Measurements from ENCODE around the gene SNX9. TPM values are rescaled to one million over a fixed set of nuclear protein-coding genes. Genes with fewer than 3 reads are reported as not detected.

SNX9 gene
- total RNA-seq, 1 experiment from 2014 or later, result 24.8 TPM

- Histone ChIP-seq H3K27ac (ENCODE audit: low read depth, low read length, poor library complexity, severe bottlenecking) (no peak overlapping the region), H3K9me3 (ENCODE audit: low read depth, low read length, poor library complexity, severe bottlenecking) (no peaks in the 10 kb centered on the region), H3K4me1 (ENCODE audit: insufficient read depth, low read length, poor library complexity, severe bottlenecking) (peaks cover 10% of the 10 kb centered on the region), H3K27me3 (replicated peaks; ENCODE audit: insufficient read depth, low read depth, low read length, poor library complexity) (no peaks in the 10 kb centered on the region), H3K36me3 (ENCODE audit: insufficient read depth, low read length, poor library complexity, severe bottlenecking) (peaks cover 19% of the 10 kb centered on the region), H3K4me3 (ENCODE audit: low read depth, low read length, poor library complexity, severe bottlenecking) (no peak overlapping the region)
- TF ChIP-seq CTCF (conservative IDR thresholded peaks at IDR 0.05; ENCODE audit: low read depth, low read length) (no peak), EZH2 (IDR thresholded peaks at IDR 0.05; ENCODE audit: borderline replicate concordance, low read depth, low read length, poor library complexity, severe bottlenecking) (no peak)
- POLR2A ChIA-PET (ENCODE audit: low non-redundant PET), result no interaction called here
- intact Hi-C loops (cut with micrococcal nuclease; ENCODE audit: unreplicated experiment), result no loop called here
- CTCF ChIA-PET, result no interaction called here
- BruUV-seq (replicated peaks), result no TSS peak
- no peak for DNase-seq (ENCODE audit: low spot score)
Observed at GRCh38 chr6:157905590-157906342, 82.7 kb downstream of the SNX9 start.

- Histone ChIP-seq H3K27ac (ENCODE audit: low read depth, low read length, poor library complexity, severe bottlenecking) (no peak overlapping the region), H3K4me3 (ENCODE audit: low read depth, low read length, poor library complexity, severe bottlenecking) (no peak overlapping the region), H3K4me1 (ENCODE audit: insufficient read depth, low read length, poor library complexity, severe bottlenecking) (peaks cover 10% of the 10 kb centered on the region), H3K9me3 (ENCODE audit: low read depth, low read length, poor library complexity, severe bottlenecking) (no peaks in the 10 kb centered on the region), H3K27me3 (replicated peaks; ENCODE audit: insufficient read depth, low read depth, low read length, poor library complexity) (no peaks in the 10 kb centered on the region), H3K36me3 (ENCODE audit: insufficient read depth, low read length, poor library complexity, severe bottlenecking) (peaks cover 19% of the 10 kb centered on the region)
- TF ChIP-seq EZH2 (IDR thresholded peaks at IDR 0.05; ENCODE audit: borderline replicate concordance, low read depth, low read length, poor library complexity, severe bottlenecking) (no peak), CTCF (conservative IDR thresholded peaks at IDR 0.05; ENCODE audit: low read depth, low read length) (no peak)
- POLR2A ChIA-PET (ENCODE audit: low non-redundant PET), result no interaction called here
- DNase-seq (ENCODE audit: low spot score), result no peak
- no TSS peak for BruUV-seq (replicated peaks)
- intact Hi-C loops (cut with micrococcal nuclease; ENCODE audit: unreplicated experiment), result no loop called here
- CTCF ChIA-PET, result no interaction called here
Observed at GRCh38 chr6:157906537-157907061, 83.6 kb downstream of the SNX9 start.

GRCh38 chr6:157907651-157908050, 84.6 kb downstream of the SNX9 start:
- no peak overlapping the region for H3K27ac ChIP-seq (ENCODE audit: low read depth, low read length, poor library complexity, severe bottlenecking)
- TF ChIP-seq CTCF (conservative IDR thresholded peaks at IDR 0.05; ENCODE audit: low read depth, low read length) (no peak), EZH2 (IDR thresholded peaks at IDR 0.05; ENCODE audit: borderline replicate concordance, low read depth, low read length, poor library complexity, severe bottlenecking) (no peak)
- DNase-seq (ENCODE audit: low spot score), result no peak
- BruUV-seq (replicated peaks), result no TSS peak
- no peaks in the 10 kb centered on the region for H3K27me3 ChIP-seq (replicated peaks; ENCODE audit: insufficient read depth, low read depth, low read length, poor library complexity)
- no peaks in the 10 kb centered on the region for H3K9me3 ChIP-seq (ENCODE audit: low read depth, low read length, poor library complexity, severe bottlenecking)
- ChIA-PET POLR2A (ENCODE audit: low non-redundant PET) (no interaction called here), CTCF (no interaction called here)
- intact Hi-C loops (cut with micrococcal nuclease; ENCODE audit: unreplicated experiment), result no loop called here
- H3K4me1 ChIP-seq (ENCODE audit: insufficient read depth, low read length, poor library complexity, severe bottlenecking), result peaks cover 20% of the 10 kb centered on the region
- no peak overlapping the region for H3K4me3 ChIP-seq (ENCODE audit: low read depth, low read length, poor library complexity, severe bottlenecking)
- peaks cover 9% of the 10 kb centered on the region for H3K36me3 ChIP-seq (ENCODE audit: insufficient read depth, low read length, poor library complexity, severe bottlenecking)
